ENCODE measurements around the gene SNAI3. TPM values are rescaled to one million over a fixed set of nuclear protein-coding genes. Genes with fewer than 3 reads are reported as not detected.

SNAI3 gene
- total and polyA plus RNA-seq, 2 experiments from 2014 or later, result 10.3 to 19.4 TPM

- TF ChIP-seq ZNF114 (CRISPR knock-in tag; IDR thresholded peaks at IDR 0.05), result no peak
- TF ChIP-seq ZNF331 (CRISPR knock-in tag; IDR thresholded peaks at IDR 0.05; ENCODE audit: low read depth), result no peak
- no peak for TF ChIP-seq EZH2phosphoT487 (IDR thresholded peaks at IDR 0.05; ENCODE audit: unreplicated experiment)
- TF ChIP-seq NANOG (IDR thresholded peaks at IDR 0.05; ENCODE audit: borderline replicate concordance), result no peak
- TF ChIP-seq, protein P1, sequence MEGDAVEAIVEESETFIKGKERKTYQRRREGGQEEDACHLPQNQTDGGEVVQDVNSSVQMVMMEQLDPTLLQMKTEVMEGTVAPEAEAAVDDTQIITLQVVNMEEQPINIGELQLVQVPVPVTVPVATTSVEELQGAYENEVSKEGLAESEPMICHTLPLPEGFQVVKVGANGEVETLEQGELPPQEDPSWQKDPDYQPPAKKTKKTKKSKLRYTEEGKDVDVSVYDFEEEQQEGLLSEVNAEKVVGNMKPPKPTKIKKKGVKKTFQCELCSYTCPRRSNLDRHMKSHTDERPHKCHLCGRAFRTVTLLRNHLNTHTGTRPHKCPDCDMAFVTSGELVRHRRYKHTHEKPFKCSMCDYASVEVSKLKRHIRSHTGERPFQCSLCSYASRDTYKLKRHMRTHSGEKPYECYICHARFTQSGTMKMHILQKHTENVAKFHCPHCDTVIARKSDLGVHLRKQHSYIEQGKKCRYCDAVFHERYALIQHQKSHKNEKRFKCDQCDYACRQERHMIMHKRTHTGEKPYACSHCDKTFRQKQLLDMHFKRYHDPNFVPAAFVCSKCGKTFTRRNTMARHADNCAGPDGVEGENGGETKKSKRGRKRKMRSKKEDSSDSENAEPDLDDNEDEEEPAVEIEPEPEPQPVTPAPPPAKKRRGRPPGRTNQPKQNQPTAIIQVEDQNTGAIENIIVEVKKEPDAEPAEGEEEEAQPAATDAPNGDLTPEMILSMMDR (conservative IDR thresholded peaks at IDR 0.05; ENCODE audit: low read depth in 2 of 2), result no peak
- no peak for TF ChIP-seq CREB1 (CRISPR knock-in tag; IDR thresholded peaks at IDR 0.05; ENCODE audit: low read depth)
- TF ChIP-seq POLR2AphosphoS5 (IDR thresholded peaks at IDR 0.05; ENCODE audit: low read depth), result no peak
- TF ChIP-seq, protein P2, sequence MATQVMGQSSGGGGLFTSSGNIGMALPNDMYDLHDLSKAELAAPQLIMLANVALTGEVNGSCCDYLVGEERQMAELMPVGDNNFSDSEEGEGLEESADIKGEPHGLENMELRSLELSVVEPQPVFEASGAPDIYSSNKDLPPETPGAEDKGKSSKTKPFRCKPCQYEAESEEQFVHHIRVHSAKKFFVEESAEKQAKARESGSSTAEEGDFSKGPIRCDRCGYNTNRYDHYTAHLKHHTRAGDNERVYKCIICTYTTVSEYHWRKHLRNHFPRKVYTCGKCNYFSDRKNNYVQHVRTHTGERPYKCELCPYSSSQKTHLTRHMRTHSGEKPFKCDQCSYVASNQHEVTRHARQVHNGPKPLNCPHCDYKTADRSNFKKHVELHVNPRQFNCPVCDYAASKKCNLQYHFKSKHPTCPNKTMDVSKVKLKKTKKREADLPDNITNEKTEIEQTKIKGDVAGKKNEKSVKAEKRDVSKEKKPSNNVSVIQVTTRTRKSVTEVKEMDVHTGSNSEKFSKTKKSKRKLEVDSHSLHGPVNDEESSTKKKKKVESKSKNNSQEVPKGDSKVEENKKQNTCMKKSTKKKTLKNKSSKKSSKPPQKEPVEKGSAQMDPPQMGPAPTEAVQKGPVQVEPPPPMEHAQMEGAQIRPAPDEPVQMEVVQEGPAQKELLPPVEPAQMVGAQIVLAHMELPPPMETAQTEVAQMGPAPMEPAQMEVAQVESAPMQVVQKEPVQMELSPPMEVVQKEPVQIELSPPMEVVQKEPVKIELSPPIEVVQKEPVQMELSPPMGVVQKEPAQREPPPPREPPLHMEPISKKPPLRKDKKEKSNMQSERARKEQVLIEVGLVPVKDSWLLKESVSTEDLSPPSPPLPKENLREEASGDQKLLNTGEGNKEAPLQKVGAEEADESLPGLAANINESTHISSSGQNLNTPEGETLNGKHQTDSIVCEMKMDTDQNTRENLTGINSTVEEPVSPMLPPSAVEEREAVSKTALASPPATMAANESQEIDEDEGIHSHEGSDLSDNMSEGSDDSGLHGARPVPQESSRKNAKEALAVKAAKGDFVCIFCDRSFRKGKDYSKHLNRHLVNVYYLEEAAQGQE (IDR thresholded peaks at IDR 0.05; ENCODE audit: unreplicated experiment), result no peak
- TF ChIP-seq EZH2 (IDR thresholded peaks at IDR 0.05; ENCODE audit: low read depth, unreplicated experiment), result no peak
- no peak for TF ChIP-seq STAT1 (IDR thresholded peaks at IDR 0.05; ENCODE audit: unreplicated experiment)
- TF ChIP-seq, protein P3, sequence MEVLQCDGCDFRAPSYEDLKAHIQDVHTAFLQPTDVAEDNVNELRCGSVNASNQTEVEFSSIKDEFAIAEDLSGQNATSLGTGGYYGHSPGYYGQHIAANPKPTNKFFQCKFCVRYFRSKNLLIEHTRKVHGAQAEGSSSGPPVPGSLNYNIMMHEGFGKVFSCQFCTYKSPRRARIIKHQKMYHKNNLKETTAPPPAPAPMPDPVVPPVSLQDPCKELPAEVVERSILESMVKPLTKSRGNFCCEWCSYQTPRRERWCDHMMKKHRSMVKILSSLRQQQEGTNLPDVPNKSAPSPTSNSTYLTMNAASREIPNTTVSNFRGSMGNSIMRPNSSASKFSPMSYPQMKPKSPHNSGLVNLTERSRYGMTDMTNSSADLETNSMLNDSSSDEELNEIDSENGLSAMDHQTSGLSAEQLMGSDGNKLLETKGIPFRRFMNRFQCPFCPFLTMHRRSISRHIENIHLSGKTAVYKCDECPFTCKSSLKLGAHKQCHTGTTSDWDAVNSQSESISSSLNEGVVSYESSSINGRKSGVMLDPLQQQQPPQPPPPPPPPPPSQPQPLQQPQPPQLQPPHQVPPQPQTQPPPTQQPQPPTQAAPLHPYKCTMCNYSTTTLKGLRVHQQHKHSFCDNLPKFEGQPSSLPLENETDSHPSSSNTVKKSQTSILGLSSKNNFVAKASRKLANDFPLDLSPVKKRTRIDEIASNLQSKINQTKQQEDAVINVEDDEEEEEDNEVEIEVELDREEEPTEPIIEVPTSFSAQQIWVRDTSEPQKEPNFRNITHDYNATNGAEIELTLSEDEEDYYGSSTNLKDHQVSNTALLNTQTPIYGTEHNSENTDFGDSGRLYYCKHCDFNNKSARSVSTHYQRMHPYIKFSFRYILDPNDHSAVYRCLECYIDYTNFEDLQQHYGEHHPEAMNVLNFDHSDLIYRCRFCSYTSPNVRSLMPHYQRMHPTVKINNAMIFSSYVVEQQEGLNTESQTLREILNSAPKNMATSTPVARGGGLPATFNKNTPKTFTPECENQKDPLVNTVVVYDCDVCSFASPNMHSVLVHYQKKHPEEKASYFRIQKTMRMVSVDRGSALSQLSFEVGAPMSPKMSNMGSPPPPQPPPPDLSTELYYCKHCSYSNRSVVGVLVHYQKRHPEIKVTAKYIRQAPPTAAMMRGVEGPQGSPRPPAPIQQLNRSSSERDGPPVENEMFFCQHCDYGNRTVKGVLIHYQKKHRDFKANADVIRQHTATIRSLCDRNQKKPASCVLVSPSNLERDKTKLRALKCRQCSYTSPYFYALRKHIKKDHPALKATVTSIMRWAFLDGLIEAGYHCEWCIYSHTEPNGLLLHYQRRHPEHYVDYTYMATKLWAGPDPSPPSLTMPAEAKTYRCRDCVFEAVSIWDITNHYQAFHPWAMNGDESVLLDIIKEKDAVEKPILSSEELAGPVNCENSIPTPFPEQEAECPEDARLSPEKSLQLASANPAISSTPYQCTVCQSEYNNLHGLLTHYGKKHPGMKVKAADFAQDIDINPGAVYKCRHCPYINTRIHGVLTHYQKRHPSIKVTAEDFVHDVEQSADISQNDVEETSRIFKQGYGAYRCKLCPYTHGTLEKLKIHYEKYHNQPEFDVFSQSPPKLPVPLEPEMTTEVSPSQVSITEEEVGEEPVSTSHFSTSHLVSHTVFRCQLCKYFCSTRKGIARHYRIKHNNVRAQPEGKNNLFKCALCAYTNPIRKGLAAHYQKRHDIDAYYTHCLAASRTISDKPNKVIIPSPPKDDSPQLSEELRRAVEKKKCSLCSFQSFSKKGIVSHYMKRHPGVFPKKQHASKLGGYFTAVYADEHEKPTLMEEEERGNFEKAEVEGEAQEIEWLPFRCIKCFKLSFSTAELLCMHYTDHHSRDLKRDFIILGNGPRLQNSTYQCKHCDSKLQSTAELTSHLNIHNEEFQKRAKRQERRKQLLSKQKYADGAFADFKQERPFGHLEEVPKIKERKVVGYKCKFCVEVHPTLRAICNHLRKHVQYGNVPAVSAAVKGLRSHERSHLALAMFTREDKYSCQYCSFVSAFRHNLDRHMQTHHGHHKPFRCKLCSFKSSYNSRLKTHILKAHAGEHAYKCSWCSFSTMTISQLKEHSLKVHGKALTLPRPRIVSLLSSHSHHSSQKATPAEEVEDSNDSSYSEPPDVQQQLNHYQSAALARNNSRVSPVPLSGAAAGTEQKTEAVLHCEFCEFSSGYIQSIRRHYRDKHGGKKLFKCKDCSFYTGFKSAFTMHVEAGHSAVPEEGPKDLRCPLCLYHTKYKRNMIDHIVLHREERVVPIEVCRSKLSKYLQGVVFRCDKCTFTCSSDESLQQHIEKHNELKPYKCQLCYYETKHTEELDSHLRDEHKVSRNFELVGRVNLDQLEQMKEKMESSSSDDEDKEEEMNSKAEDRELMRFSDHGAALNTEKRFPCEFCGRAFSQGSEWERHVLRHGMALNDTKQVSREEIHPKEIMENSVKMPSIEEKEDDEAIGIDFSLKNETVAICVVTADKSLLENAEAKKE (CRISPR knock-in tag; IDR thresholded peaks at IDR 0.05), result no peak
- no peak for TF ChIP-seq JUNB (IDR thresholded peaks at IDR 0.05; ENCODE audit: unreplicated experiment)
- TF ChIP-seq, protein P4, sequence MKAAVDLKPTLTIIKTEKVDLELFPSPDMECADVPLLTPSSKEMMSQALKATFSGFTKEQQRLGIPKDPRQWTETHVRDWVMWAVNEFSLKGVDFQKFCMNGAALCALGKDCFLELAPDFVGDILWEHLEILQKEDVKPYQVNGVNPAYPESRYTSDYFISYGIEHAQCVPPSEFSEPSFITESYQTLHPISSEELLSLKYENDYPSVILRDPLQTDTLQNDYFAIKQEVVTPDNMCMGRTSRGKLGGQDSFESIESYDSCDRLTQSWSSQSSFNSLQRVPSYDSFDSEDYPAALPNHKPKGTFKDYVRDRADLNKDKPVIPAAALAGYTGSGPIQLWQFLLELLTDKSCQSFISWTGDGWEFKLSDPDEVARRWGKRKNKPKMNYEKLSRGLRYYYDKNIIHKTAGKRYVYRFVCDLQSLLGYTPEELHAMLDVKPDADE (IDR thresholded peaks at IDR 0.05), result no peak
- H3K27me3 Mint-ChIP-seq (ENCODE audit: insufficient read depth, low read depth, poor library complexity), result peaks cover 9% of the 10 kb centered on the region
- no peak overlapping the region for H3K27ac Mint-ChIP-seq
- Histone ChIP-seq H3K36me3 (ENCODE audit: insufficient read depth) (peaks cover 13% of the 10 kb centered on the region; the same call in 1 of the 2 replicates), H3K79me2 (replicated peaks; ENCODE audit: insufficient read depth) (no peaks in the 10 kb centered on the region), H3K4me1 (ENCODE audit: insufficient read depth) (peaks cover 10% of the 10 kb centered on the region; the same call in 1 of the 2 replicates), H3K27me3 (ENCODE audit: insufficient read depth) (no peaks in the 10 kb centered on the region), H3K9me2 (ENCODE audit: insufficient read depth) (no peaks in the 10 kb centered on the region), H4K20me1 (replicated peaks; ENCODE audit: insufficient read depth) (0 out of 2 replicates have a peak, but pooled peaks cover 5% of the 10 kb centered on the region), H2AFZ (no peak overlapping the region), H3K4me2 (no peak overlapping the region), H3F3A (replicated peaks; ENCODE audit: low read depth) (peaks cover 8% of the 10 kb centered on the region; the same call in 1 of the 2 replicates), H3K4me3 (no peak overlapping the region), H3K27ac (ENCODE audit: low read depth) (peak overlapping the region; percentile 45; the same call in 1 of the 2 replicates)
- H3K4me3 Mint-ChIP-seq, result no peak overlapping the region
- H3K4me1 Mint-ChIP-seq, result peaks cover 24% of the 10 kb centered on the region
- H3K9me3 Mint-ChIP-seq, result no peaks in the 10 kb centered on the region
- no peak for DNase-seq (ENCODE audit: low spot score)
- peaks cover 45% of the 10 kb centered on the region for H3K36me3 Mint-ChIP-seq (ENCODE audit: low read depth)
- ATAC-seq, result no peak
Observed at GRCh38 chr16:88630433-88630832, 55.9 kb downstream of the SNAI3 start.

Measured in GM23338 (cell line).